Activated CD4-positive, alpha-beta memory T cell treated with anti-CD3 and anti-CD28 coated beads for 36 hours (primary cell): Measurements from ENCODE around the gene LTBP3. TPM values are rescaled to one million over a fixed set of nuclear protein-coding genes. Genes with fewer than 3 reads are reported as not detected.

Experiments
- CTCF ChIA-PET: fragments of 350-600 bp; sonication (Branson Sonifier 250); formaldehyde crosslinking; loops from one replicate; lab custom pipeline; 2021; ENCODE audit warnings: antibody characterized with exemption, inconsistent platforms; lab: Charles Lee
- POLR2A ChIA-PET: fragments of 350-600 bp; sonication (Branson Sonifier 250); formaldehyde crosslinking; loops from one replicate; lab custom pipeline; 2021; ENCODE audit warnings: antibody characterized with exemption; lab: Charles Lee
- DNase-seq: peaks from one replicate; pipeline ENCODE4 v3.0.0-alpha.2; 2020
- H3K27ac Mint-ChIP-seq: one replicate; pipeline ENCODE4 v1.8.0; 2021; ENCODE audit warnings: mixed read lengths
- H3K27me3 Mint-ChIP-seq: one replicate; pipeline ENCODE4 v1.8.0; 2021; ENCODE audit warnings: mixed read lengths
- H3K36me3 Mint-ChIP-seq: one replicate; pipeline ENCODE4 v1.8.0; 2021; ENCODE audit warnings: mixed read lengths
- H3K4me1 Mint-ChIP-seq: one replicate; pipeline ENCODE4 v1.8.0; 2021; ENCODE audit warnings: low read depth, mixed read lengths
- H3K4me3 Mint-ChIP-seq: one replicate; pipeline ENCODE4 v1.8.0; 2021; ENCODE audit warnings: mild to moderate bottlenecking, mixed read lengths
- H3K9me3 Mint-ChIP-seq: one replicate; pipeline ENCODE4 v1.8.0; 2021; ENCODE audit warnings: mixed read lengths
- intact Hi-C: fragments of 100-400 bp; cut with micrococcal nuclease; formaldehyde crosslinking; loops from one replicate; pipeline ENCODE4 v1.15.1; 2023
- total RNA-seq, 2 experiments: library from RNA; stranded (reverse); gene quantifications; one replicate each; pipeline ENCODE4 v1.2.3, GENCODE V29; 2021

The LTBP3 gene
- total RNA-seq, 2 experiments from 2014 or later: 60.7 to 63.3 TPM

GRCh38 chr11:65585396-65586246 is 27.5 kb upstream of the LTBP3 start:
- ChIA-PET CTCF (interaction anchor here (6.8 to 10.1 kb wide), 2 partner anchors 8 to 14 kb away, joined by 77 to 126 read pairs; partner anchors contain the start of genes EHBP1L1, FAM89B and ZNRD2), POLR2A (interaction anchor here (5.9 kb wide), 1 partner anchor 9 kb away, joined by 68 read pairs; the partner anchor contains the start of gene EHBP1L1)
- intact Hi-C loops: no loop called here
- Mint-ChIP-seq H3K27ac (peak overlapping the region; percentile 62), H3K36me3 (peaks cover 30% of the 10 kb centered on the region), H3K9me3 (no peaks in the 10 kb centered on the region), H3K4me3 (no peak overlapping the region), H3K27me3 (no peaks in the 10 kb centered on the region), H3K4me1 (peaks cover 30% of the 10 kb centered on the region)
- DNase-seq: no peak

GRCh38 chr11:65584723-65585171 is 26.6 kb upstream of the LTBP3 start:
- Mint-ChIP-seq H3K4me3 (no peak overlapping the region), H3K36me3 (peaks cover 34% of the 10 kb centered on the region)

GRCh38 chr11:65584106-65584505 is 25.9 kb upstream of the LTBP3 start:
- Mint-ChIP-seq H3K36me3 (peaks cover 40% of the 10 kb centered on the region), H3K9me3 (no peaks in the 10 kb centered on the region), H3K4me3 (no peak overlapping the region), H3K27me3 (no peaks in the 10 kb centered on the region), H3K4me1 (peaks cover 30% of the 10 kb centered on the region), H3K27ac (no peak overlapping the region)
- no peak for DNase-seq
- intact Hi-C loops: no loop called here
- ChIA-PET CTCF (interaction anchor here (1.1 to 2.5 kb wide), 2 partner anchors 10 to 11 kb away, joined by 3 to 14 read pairs; partner anchors contain the start of gene KCNK7), POLR2A (interaction anchor here (1.0 kb wide), 1 partner anchor 8 kb away, joined by 3 read pairs; the partner anchor contains the start of gene EHBP1L1)

More at GRCh38 chr11:65584723-65585171, 26.6 kb upstream of the LTBP3 start:
- Mint-ChIP-seq H3K4me1 (peaks cover 30% of the 10 kb centered on the region), H3K27ac (no peak overlapping the region), H3K9me3 (no peaks in the 10 kb centered on the region), H3K27me3 (no peaks in the 10 kb centered on the region)
- no peak for DNase-seq
- ChIA-PET CTCF (interaction anchor here (1.1 to 10.1 kb wide), 4 partner anchors 7 to 13 kb away, joined by 3 to 126 read pairs (median 46); partner anchors contain the start of genes EHBP1L1, FAM89B, KCNK7 and ZNRD2), POLR2A (interaction anchor here (5.9 kb wide), 1 partner anchor 8 kb away, joined by 68 read pairs; the partner anchor contains the start of gene EHBP1L1)
- intact Hi-C loops: no loop called here

GRCh38 chr11:65583589-65583988 is 25.4 kb upstream of the LTBP3 start:
- Mint-ChIP-seq H3K27me3 (no peaks in the 10 kb centered on the region), H3K36me3 (peaks cover 43% of the 10 kb centered on the region), H3K4me1 (peaks cover 28% of the 10 kb centered on the region), H3K9me3 (no peaks in the 10 kb centered on the region), H3K27ac (peak overlapping the region; percentile 61), H3K4me3 (no peak overlapping the region)
- intact Hi-C loops: no loop called here
- DNase-seq: no peak
- ChIA-PET CTCF (interaction anchor here (1.1 to 2.5 kb wide), 2 partner anchors 11 kb away, joined by 3 to 14 read pairs; partner anchors contain the start of gene KCNK7), POLR2A (interaction anchor here (1.0 kb wide), 1 partner anchor 8 kb away, joined by 3 read pairs; the partner anchor contains the start of gene EHBP1L1)

- H3K9me3 Mint-ChIP-seq: no peaks in the 10 kb centered on the region
- no peak overlapping the region for H3K4me3 Mint-ChIP-seq
- peaks cover 43% of the 10 kb centered on the region for H3K36me3 Mint-ChIP-seq
- intact Hi-C loops: no loop called here
- H3K4me1 Mint-ChIP-seq: peaks cover 23% of the 10 kb centered on the region
- H3K27me3 Mint-ChIP-seq: no peaks in the 10 kb centered on the region
- no peak for DNase-seq
- no peak overlapping the region for H3K27ac Mint-ChIP-seq
- POLR2A ChIA-PET: no interaction called here
- CTCF ChIA-PET: interaction anchor here (1.0 kb wide), 1 partner anchor 42 kb away, joined by 6 read pairs; no protein-coding TSS in a partner anchor
Measured at GRCh38 chr11:65581928-65582327, 23.8 kb upstream of the LTBP3 start.

GRCh38 chr11:65580756-65581155 is 22.6 kb upstream of the LTBP3 start:
- H3K36me3 Mint-ChIP-seq: peaks cover 43% of the 10 kb centered on the region

GRCh38 chr11:65580031-65580692 is 22.0 kb upstream of the LTBP3 start:
- POLR2A ChIA-PET: no interaction called here
- DNase-seq: no peak
- Mint-ChIP-seq H3K4me3 (no peak overlapping the region), H3K36me3 (peaks cover 46% of the 10 kb centered on the region), H3K27me3 (no peaks in the 10 kb centered on the region), H3K9me3 (no peaks in the 10 kb centered on the region), H3K4me1 (peaks cover 18% of the 10 kb centered on the region), H3K27ac (peak overlapping the region; percentile 28)
- intact Hi-C loops: no loop called here
- CTCF ChIA-PET: interaction anchor here (6.6 kb wide), 1 partner anchor 10 kb away, joined by 126 read pairs; no protein-coding TSS in a partner anchor

More at GRCh38 chr11:65580756-65581155, 22.6 kb upstream of the LTBP3 start:
- no peak for DNase-seq
- Mint-ChIP-seq H3K27ac (no peak overlapping the region), H3K4me3 (no peak overlapping the region), H3K27me3 (no peaks in the 10 kb centered on the region), H3K9me3 (no peaks in the 10 kb centered on the region), H3K4me1 (peaks cover 13% of the 10 kb centered on the region)
- ChIA-PET POLR2A (no interaction called here), CTCF (interaction anchor here (6.6 kb wide), 1 partner anchor 9 kb away, joined by 126 read pairs; no protein-coding TSS in a partner anchor)
- intact Hi-C loops: no loop called here

GRCh38 chr11:65579291-65579690 is 21.1 kb upstream of the LTBP3 start:
- no peak overlapping the region for H3K4me3 Mint-ChIP-seq
- peaks cover 43% of the 10 kb centered on the region for H3K36me3 Mint-ChIP-seq
- H3K4me1 Mint-ChIP-seq: peaks cover 22% of the 10 kb centered on the region
- CTCF ChIA-PET: interaction anchor here (6.6 kb wide), 1 partner anchor 11 kb away, joined by 126 read pairs; no protein-coding TSS in a partner anchor
- no peaks in the 10 kb centered on the region for H3K9me3 Mint-ChIP-seq
- H3K27ac Mint-ChIP-seq: no peak overlapping the region
- POLR2A ChIA-PET: no interaction called here
- DNase-seq: no peak
- intact Hi-C loops: no loop called here
- no peaks in the 10 kb centered on the region for H3K27me3 Mint-ChIP-seq

- H3K4me3 Mint-ChIP-seq: peak overlapping the region; percentile 89
- peaks cover 24% of the 10 kb centered on the region for H3K4me1 Mint-ChIP-seq
- DNase-seq: no peak
- POLR2A ChIA-PET: no interaction called here
- peaks cover 44% of the 10 kb centered on the region for H3K36me3 Mint-ChIP-seq
- H3K27ac Mint-ChIP-seq: peak overlapping the region; percentile 64
- CTCF ChIA-PET: interaction anchor here (6.6 kb wide), 1 partner anchor 11 kb away, joined by 126 read pairs; no protein-coding TSS in a partner anchor
- no peaks in the 10 kb centered on the region for H3K9me3 Mint-ChIP-seq
- intact Hi-C loops: no loop called here
- H3K27me3 Mint-ChIP-seq: no peaks in the 10 kb centered on the region
Measured at GRCh38 chr11:65578667-65579066, 20.5 kb upstream of the LTBP3 start.

- no peak for DNase-seq
- H3K9me3 Mint-ChIP-seq: no peaks in the 10 kb centered on the region
- peak overlapping the region; percentile 64 for H3K27ac Mint-ChIP-seq
- POLR2A ChIA-PET: interaction anchor here (1.3 to 3.7 kb wide), 3 partner anchors 10 to 159 kb away, joined by 4 to 68 read pairs (median 10); no protein-coding TSS in a partner anchor
- H3K36me3 Mint-ChIP-seq: peaks cover 46% of the 10 kb centered on the region
- peaks cover 29% of the 10 kb centered on the region for H3K4me1 Mint-ChIP-seq
- peak overlapping the region; percentile 89 for H3K4me3 Mint-ChIP-seq
- CTCF ChIA-PET: interaction anchor here (6.6 to 8.9 kb wide), 2 partner anchors 12 to 34 kb away, joined by 126 to 176 read pairs; no protein-coding TSS in a partner anchor
- no peaks in the 10 kb centered on the region for H3K27me3 Mint-ChIP-seq
- intact Hi-C loops: no loop called here
Measured at GRCh38 chr11:65578134-65578533, 20.0 kb upstream of the LTBP3 start.

GRCh38 chr11:65577756-65578109 is 19.6 kb upstream of the LTBP3 start:
- H3K4me1 Mint-ChIP-seq: peaks cover 31% of the 10 kb centered on the region
- DNase-seq: no peak
- ChIA-PET POLR2A (interaction anchor here (1.2 to 3.7 kb wide), 5 partner anchors 10 to 159 kb away, joined by 4 to 68 read pairs (median 10); partner anchors contain the start of genes KCNK7 and RELA), CTCF (interaction anchor here (6.6 to 8.9 kb wide), 2 partner anchors 12 to 34 kb away, joined by 126 to 176 read pairs; no protein-coding TSS in a partner anchor)
- peak overlapping the region; percentile 89 for H3K4me3 Mint-ChIP-seq
- no peaks in the 10 kb centered on the region for H3K9me3 Mint-ChIP-seq
- intact Hi-C loops: no loop called here
- peaks cover 46% of the 10 kb centered on the region for H3K36me3 Mint-ChIP-seq
- H3K27ac Mint-ChIP-seq: peak overlapping the region; percentile 54
- no peaks in the 10 kb centered on the region for H3K27me3 Mint-ChIP-seq
